ENCODE measurements around the gene GRIN1. TPM values are rescaled to one million over a fixed set of nuclear protein-coding genes. Genes with fewer than 3 reads are reported as not detected.

GRIN1 gene
- total and polyA plus RNA-seq, 10 of the 15 experiments (the other 5 are each of a cell fraction or from before 2014, with no cell fraction given), result 0.05 to 0.10 (median 0.06) TPM; not detected in 6

DNA sequence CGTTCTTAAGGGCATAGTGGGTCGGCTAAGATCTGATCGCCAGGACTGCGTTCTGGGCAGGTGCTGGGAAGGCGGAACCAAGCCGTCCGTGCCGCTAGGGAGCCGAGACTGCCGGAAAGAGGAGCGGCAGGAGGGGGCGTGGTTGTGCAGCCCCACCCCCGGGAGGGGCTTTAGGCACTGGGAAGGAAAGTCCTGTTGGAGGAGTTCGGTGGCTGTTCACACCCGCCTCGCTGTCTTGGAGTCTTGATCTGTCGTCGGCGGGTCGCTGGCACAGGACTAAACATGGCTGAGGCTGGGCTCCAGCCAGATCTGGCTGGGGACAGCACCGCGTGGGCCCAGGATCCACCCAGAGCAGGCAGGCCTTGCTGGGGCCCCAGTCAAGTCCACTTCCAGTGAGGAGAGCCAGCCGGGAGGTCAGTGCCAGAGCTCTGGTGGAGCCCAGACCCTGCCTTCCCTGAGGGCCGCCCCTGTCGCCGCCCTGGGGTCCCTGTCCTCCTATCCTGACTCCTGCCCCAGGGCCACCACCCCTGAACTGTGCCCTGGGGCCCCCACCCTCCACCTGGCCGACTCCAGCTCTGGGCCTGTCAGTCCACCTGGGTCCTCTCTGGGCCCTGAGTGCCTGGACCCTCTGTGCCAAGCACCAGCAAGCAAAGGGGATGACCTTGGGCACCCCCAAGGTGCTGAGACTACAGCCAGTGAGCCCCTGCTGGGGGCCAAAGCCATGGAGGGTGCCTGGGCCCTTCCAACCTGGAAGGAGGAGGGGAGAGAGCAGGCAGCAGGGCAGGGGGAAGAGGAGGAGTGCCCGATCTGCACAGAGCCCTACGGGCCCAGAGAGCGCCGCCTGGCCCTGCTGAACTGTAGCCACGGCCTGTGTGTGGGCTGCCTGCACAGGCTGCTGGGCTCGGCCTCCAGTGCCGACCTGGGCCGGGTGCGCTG, 78.6 kb downstream of the GRIN1 start:
- H3K4me1 ChIP-seq (ENCODE audit: control insufficient read depth, insufficient read depth, low read length), result no peaks in the 10 kb centered on the region
- no peaks in the 10 kb centered on the region for H3K9me3 ChIP-seq (replicated peaks; ENCODE audit: control insufficient read depth, insufficient read depth, low read length)
- FAIRE-seq, result no peak
- H2AFZ ChIP-seq (ENCODE audit: control insufficient read depth, low read depth, low read length), result no peak overlapping the region
- in situ Hi-C loops (cut with MboI) (no loop called here), intact Hi-C loops (cut with micrococcal nuclease; ENCODE audit: unreplicated experiment) (no loop called here)
- H3K27ac ChIP-seq (ENCODE audit: control insufficient read depth, insufficient read depth), result no peak overlapping the region
- 89% methylated on average over 36 of the region's 36 CpGs for WGBS (ENCODE audit: insufficient coverage, insufficient replicate concordance, low lambda C conversion rate, missing lambda C conversion rate)
- TF ChIP-seq, protein P1, sequence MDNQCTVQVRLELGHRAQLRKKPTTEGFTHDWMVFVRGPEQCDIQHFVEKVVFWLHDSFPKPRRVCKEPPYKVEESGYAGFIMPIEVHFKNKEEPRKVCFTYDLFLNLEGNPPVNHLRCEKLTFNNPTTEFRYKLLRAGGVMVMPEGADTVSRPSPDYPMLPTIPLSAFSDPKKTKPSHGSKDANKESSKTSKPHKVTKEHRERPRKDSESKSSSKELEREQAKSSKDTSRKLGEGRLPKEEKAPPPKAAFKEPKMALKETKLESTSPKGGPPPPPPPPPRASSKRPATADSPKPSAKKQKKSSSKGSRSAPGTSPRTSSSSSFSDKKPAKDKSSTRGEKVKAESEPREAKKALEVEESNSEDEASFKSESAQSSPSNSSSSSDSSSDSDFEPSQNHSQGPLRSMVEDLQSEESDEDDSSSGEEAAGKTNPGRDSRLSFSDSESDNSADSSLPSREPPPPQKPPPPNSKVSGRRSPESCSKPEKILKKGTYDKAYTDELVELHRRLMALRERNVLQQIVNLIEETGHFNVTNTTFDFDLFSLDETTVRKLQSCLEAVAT (IDR thresholded peaks at IDR 0.05), result no peak
- TF ChIP-seq, protein P2, sequence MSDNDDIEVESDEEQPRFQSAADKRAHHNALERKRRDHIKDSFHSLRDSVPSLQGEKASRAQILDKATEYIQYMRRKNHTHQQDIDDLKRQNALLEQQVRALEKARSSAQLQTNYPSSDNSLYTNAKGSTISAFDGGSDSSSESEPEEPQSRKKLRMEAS (IDR thresholded peaks at IDR 0.05; ENCODE audit: low read depth, low read length), result no peak
- RAD21 ChIA-PET (ENCODE audit: unreplicated experiment), result no interaction called here
- no peaks in the 10 kb centered on the region for H3K79me2 ChIP-seq (ENCODE audit: control insufficient read depth, insufficient read depth, low read length)
- CTCF ChIA-PET, result no interaction called here
- no peak overlapping the region for H3K9ac ChIP-seq (ENCODE audit: control insufficient read depth, insufficient read depth, low read length)
- no TSS peak for BruUV-seq (replicated peaks)
- SMC1A ChIA-PET (ENCODE audit: uncharacterized antibody, unreplicated experiment), result no interaction called here
- H4K20me1 ChIP-seq (ENCODE audit: control insufficient read depth, insufficient read depth), result no peaks in the 10 kb centered on the region
- POLR2A ChIA-PET, result no interaction called here
- H3K27me3 ChIP-seq (replicated peaks in 1 of 2; ENCODE audit: control insufficient read depth in 2 of 2, insufficient read depth in 2 of 2, low read length in 1 of 2), result no peaks in the 10 kb centered on the region
- ATAC-seq, result no peak
- no peak overlapping the region for H3K4me2 ChIP-seq (ENCODE audit: control insufficient read depth, insufficient read depth)
- no peak for DNase-seq (ENCODE audit: low read depth, low spot score)
- H3K4me3 ChIP-seq, result no peak overlapping the region
- H3K36me3 ChIP-seq (ENCODE audit: control insufficient read depth in 2 of 2, insufficient read depth in 2 of 2, low read length in 1 of 2), result peaks cover 0 to 2% of the 10 kb centered on the region in 2 experiments; a peak in 2 of 4 replicates

DNA sequence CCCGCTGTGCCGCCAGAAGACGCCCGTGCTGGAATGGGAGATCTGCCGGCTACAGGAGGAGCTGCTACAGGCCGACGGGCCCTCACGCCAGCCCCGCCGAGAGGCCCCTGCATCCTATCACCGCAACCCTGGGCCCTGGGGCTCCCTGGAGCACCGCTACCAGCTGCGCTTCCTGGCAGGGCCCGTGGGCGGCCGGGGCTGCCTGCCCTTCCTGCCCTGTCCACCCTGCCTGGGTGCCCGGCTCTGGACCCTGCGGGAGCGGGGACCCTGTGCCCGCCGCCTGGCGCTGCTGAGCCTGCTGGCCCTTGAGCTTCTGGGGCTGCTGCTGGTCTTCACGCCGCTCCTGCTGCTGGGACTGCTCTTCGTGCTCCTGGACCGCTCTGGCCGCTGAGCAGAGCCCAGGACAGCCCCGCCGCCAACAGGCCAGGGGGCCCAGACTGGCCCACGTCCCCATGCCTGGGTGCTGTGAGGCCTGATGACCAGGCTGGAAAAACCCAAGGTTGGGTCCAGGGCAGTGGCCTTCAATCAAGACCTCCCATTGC, 79.3 kb downstream of the GRIN1 start:
- no peaks in the 10 kb centered on the region for H3K27me3 ChIP-seq (replicated peaks in 1 of 2; ENCODE audit: control insufficient read depth in 2 of 2, insufficient read depth in 2 of 2, low read length in 1 of 2)
- no peak overlapping the region for H3K27ac ChIP-seq (ENCODE audit: control insufficient read depth, insufficient read depth)
- SMC1A ChIA-PET (ENCODE audit: uncharacterized antibody, unreplicated experiment), result no interaction called here
- WGBS (ENCODE audit: insufficient coverage, insufficient replicate concordance, low lambda C conversion rate, missing lambda C conversion rate), result 88% methylated on average over 29 of the region's 30 CpGs
- no peak for DNase-seq (ENCODE audit: low read depth, low spot score)
- RAD21 ChIA-PET (ENCODE audit: unreplicated experiment), result no interaction called here
- ATAC-seq, result no peak
- no peak for FAIRE-seq
- peaks cover 0 to 2% of the 10 kb centered on the region in 2 experiments; a peak in 2 of 4 replicates for H3K36me3 ChIP-seq (ENCODE audit: control insufficient read depth in 2 of 2, insufficient read depth in 2 of 2, low read length in 1 of 2)
- H4K20me1 ChIP-seq (ENCODE audit: control insufficient read depth, insufficient read depth), result no peaks in the 10 kb centered on the region
- no peaks in the 10 kb centered on the region for H3K9me3 ChIP-seq (replicated peaks; ENCODE audit: control insufficient read depth, insufficient read depth, low read length)
- in situ Hi-C loops (cut with MboI) (no loop called here), intact Hi-C loops (cut with micrococcal nuclease; ENCODE audit: unreplicated experiment) (no loop called here)
- H2AFZ ChIP-seq (ENCODE audit: control insufficient read depth, low read depth, low read length), result no peak overlapping the region
- H3K4me3 ChIP-seq, result no peak overlapping the region
- H3K4me1 ChIP-seq (ENCODE audit: control insufficient read depth, insufficient read depth, low read length), result peaks cover 5% of the 10 kb centered on the region; the same call in 1 of the 2 replicates
- H3K9ac ChIP-seq (ENCODE audit: control insufficient read depth, insufficient read depth, low read length), result no peak overlapping the region
- CTCF ChIA-PET, result no interaction called here
- BruUV-seq (replicated peaks), result no TSS peak
- no peaks in the 10 kb centered on the region for H3K79me2 ChIP-seq (ENCODE audit: control insufficient read depth, insufficient read depth, low read length)
- H3K4me2 ChIP-seq (ENCODE audit: control insufficient read depth, insufficient read depth), result no peak overlapping the region
- POLR2A ChIA-PET, result interaction anchor here (1.4 kb wide), 1 partner anchor 17 kb away, joined by 4 read pairs; the partner anchor contains the start of gene TPRN
- TF ChIP-seq, protein P3, sequence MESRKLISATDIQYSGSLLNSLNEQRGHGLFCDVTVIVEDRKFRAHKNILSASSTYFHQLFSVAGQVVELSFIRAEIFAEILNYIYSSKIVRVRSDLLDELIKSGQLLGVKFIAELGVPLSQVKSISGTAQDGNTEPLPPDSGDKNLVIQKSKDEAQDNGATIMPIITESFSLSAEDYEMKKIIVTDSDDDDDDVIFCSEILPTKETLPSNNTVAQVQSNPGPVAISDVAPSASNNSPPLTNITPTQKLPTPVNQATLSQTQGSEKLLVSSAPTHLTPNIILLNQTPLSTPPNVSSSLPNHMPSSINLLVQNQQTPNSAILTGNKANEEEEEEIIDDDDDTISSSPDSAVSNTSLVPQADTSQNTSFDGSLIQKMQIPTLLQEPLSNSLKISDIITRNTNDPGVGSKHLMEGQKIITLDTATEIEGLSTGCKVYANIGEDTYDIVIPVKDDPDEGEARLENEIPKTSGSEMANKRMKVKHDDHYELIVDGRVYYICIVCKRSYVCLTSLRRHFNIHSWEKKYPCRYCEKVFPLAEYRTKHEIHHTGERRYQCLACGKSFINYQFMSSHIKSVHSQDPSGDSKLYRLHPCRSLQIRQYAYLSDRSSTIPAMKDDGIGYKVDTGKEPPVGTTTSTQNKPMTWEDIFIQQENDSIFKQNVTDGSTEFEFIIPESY (IDR thresholded peaks at IDR 0.05), result no peak
- TF ChIP-seq, protein P4, sequence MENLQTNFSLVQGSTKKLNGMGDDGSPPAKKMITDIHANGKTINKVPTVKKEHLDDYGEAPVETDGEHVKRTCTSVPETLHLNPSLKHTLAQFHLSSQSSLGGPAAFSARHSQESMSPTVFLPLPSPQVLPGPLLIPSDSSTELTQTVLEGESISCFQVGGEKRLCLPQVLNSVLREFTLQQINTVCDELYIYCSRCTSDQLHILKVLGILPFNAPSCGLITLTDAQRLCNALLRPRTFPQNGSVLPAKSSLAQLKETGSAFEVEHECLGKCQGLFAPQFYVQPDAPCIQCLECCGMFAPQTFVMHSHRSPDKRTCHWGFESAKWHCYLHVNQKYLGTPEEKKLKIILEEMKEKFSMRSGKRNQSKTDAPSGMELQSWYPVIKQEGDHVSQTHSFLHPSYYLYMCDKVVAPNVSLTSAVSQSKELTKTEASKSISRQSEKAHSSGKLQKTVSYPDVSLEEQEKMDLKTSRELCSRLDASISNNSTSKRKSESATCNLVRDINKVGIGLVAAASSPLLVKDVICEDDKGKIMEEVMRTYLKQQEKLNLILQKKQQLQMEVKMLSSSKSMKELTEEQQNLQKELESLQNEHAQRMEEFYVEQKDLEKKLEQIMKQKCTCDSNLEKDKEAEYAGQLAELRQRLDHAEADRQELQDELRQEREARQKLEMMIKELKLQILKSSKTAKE (IDR thresholded peaks at IDR 0.05; ENCODE audit: low read depth, poor library complexity, severe bottlenecking), result no peak
- no peak for TF ChIP-seq TARDBP (IDR thresholded peaks at IDR 0.05; ENCODE audit: borderline replicate concordance)
- TF ChIP-seq, protein P5, sequence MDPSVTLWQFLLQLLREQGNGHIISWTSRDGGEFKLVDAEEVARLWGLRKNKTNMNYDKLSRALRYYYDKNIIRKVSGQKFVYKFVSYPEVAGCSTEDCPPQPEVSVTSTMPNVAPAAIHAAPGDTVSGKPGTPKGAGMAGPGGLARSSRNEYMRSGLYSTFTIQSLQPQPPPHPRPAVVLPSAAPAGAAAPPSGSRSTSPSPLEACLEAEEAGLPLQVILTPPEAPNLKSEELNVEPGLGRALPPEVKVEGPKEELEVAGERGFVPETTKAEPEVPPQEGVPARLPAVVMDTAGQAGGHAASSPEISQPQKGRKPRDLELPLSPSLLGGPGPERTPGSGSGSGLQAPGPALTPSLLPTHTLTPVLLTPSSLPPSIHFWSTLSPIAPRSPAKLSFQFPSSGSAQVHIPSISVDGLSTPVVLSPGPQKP (IDR thresholded peaks at IDR 0.05; ENCODE audit: low read depth, low read length), result no peak
